IMR-90 (cell line): ENCODE data around the gene BZW2. TPM values are rescaled to one million over a fixed set of nuclear protein-coding genes. Genes with fewer than 3 reads are reported as not detected.

Source experiments
- ATAC-seq: fragments of 200-7000 bp; cut with Tn5 transposase; 2 replicates; pipeline ENCODE4 v1.9.1; 2020; ENCODE audit warnings: low read depth, mild to moderate bottlenecking, moderate library complexity
- BruUV-seq: library from RNA; stranded (reverse); fragments of 400-500 nt; replicated peaks from 2 replicates; lab custom pipeline; 2021; lab: Mats Ljungman, UMichigan
- CTCF ChIA-PET: fragments of 300-600 bp; formaldehyde crosslinking; extraction: SDS; loops from one replicate; lab custom pipeline; 2021; ENCODE audit warnings: antibody characterized with exemption; lab: Yijun Ruan, JAX
- POLR2A ChIA-PET: fragments of 300-600 bp; sonication (Branson Sonifier 250); formaldehyde crosslinking; loops from one replicate; lab custom pipeline; 2022; ENCODE audit warnings: antibody characterized with exemption; ENCODE audit not compliant: unreplicated experiment; lab: Charles Lee
- DNase-seq: peaks from one replicate; pipeline ENCODE4 v3.0.0; 2013
- H2AFZ ChIP-seq: replicated peaks from 2 replicates; pipeline ENCODE3; 2013; ENCODE audit warnings: low read length, mild to moderate bottlenecking; ENCODE audit not compliant: poor library complexity
- H2AK5ac ChIP-seq: 2 replicates; pipeline ENCODE4 v1.6.1; 2013; ENCODE audit warnings: low read depth, low read length, inconsistent platforms
- H2AK9ac ChIP-seq: replicated peaks from 2 replicates; pipeline ENCODE3; 2013; ENCODE audit warnings: mild to moderate bottlenecking, low read depth, low read length, moderate library complexity; ENCODE audit not compliant: poor library complexity
- H2BK120ac ChIP-seq: 2 replicates; pipeline ENCODE4 v1.6.1; 2013; ENCODE audit warnings: low read depth, low read length, inconsistent platforms
- H2BK15ac ChIP-seq: 3 replicates; pipeline ENCODE4 v1.6.1; 2013; ENCODE audit warnings: low read depth, low read length, inconsistent platforms
- H2BK20ac ChIP-seq: 2 replicates; pipeline ENCODE4 v1.6.1; 2013; ENCODE audit warnings: low read depth, mild to moderate bottlenecking, inconsistent platforms, low read length, moderate library complexity
- H2BK5ac ChIP-seq: 2 replicates; pipeline ENCODE4 v1.6.1; 2013; ENCODE audit warnings: mild to moderate bottlenecking, low read depth, low read length, inconsistent platforms; ENCODE audit not compliant: poor library complexity, severe bottlenecking
- H3K14ac ChIP-seq: replicated peaks from 2 replicates; pipeline ENCODE4 v1.6.1; 2013; ENCODE audit warnings: low read depth, low read length, inconsistent platforms
- H3K18ac ChIP-seq: 2 replicates; pipeline ENCODE4 v1.6.1; 2013; ENCODE audit warnings: low read depth, low read length, control low read depth
- H3K23ac ChIP-seq: 2 replicates; pipeline ENCODE4 v1.6.1; 2013; ENCODE audit warnings: low read depth, low read length, inconsistent platforms
- H3K27ac ChIP-seq: 2 replicates; pipeline ENCODE4 v1.5.1; 2013; ENCODE audit warnings: mild to moderate bottlenecking, control low read depth, low read length; ENCODE audit not compliant: insufficient read depth
- H3K27me3 ChIP-seq: 2 replicates; pipeline ENCODE4 v1.6.1; 2013; ENCODE audit warnings: low read length; ENCODE audit not compliant: control insufficient read depth, insufficient read depth
- H3K36me3 ChIP-seq: 2 replicates; pipeline ENCODE4 v1.6.1; 2013; ENCODE audit warnings: low read length, mixed read lengths; ENCODE audit not compliant: control insufficient read depth, insufficient read depth
- H3K4ac ChIP-seq: 2 replicates; pipeline ENCODE4 v1.6.1; 2013; ENCODE audit warnings: low read depth, low read length, inconsistent platforms
- H3K4me1 ChIP-seq: 2 replicates; pipeline ENCODE4 v1.6.1; 2013; ENCODE audit warnings: low read length, mixed read lengths; ENCODE audit not compliant: control insufficient read depth, insufficient read depth
- H3K4me2 ChIP-seq: 2 replicates; pipeline ENCODE4 v1.6.1; 2013; ENCODE audit warnings: low read depth, mild to moderate bottlenecking, control low read depth, low read length, moderate library complexity
- H3K4me3 ChIP-seq: 2 replicates; pipeline ENCODE4 v1.5.1; 2013; ENCODE audit warnings: low read depth, mild to moderate bottlenecking, control low read depth, low read length, moderate library complexity; ENCODE audit not compliant: insufficient read depth
- H3K56ac ChIP-seq: 2 replicates; pipeline ENCODE4 v1.6.1; 2013; ENCODE audit warnings: low read length, inconsistent platforms; ENCODE audit not compliant: insufficient read depth; ENCODE audit errors: extremely low read depth
- H3K79me1 ChIP-seq, 2 experiments: 2 replicates each; pipeline ENCODE4 v1.6.1; 2013; ENCODE audit warnings: low read length in 2 of 2, inconsistent platforms in 1 of 2, low read depth in 1 of 2
- H3K9ac ChIP-seq: 2 replicates; pipeline ENCODE4 v1.6.1; 2013; ENCODE audit warnings: low read depth, low read length, control low read depth
- H3K9me1 ChIP-seq: 2 replicates; pipeline ENCODE4 v1.6.1; 2013; ENCODE audit warnings: low read length, inconsistent platforms; ENCODE audit not compliant: insufficient read depth
- H3K9me3 ChIP-seq: 2 replicates; pipeline ENCODE4 v1.6.1; 2013; ENCODE audit warnings: low read length; ENCODE audit not compliant: control insufficient read depth, insufficient read depth
- H4K20me1 ChIP-seq: 2 replicates; pipeline ENCODE4 v1.6.1; 2013; ENCODE audit warnings: low read length, inconsistent platforms; ENCODE audit not compliant: insufficient read depth
- H4K5ac ChIP-seq: 2 replicates; pipeline ENCODE4 v1.6.1; 2013; ENCODE audit warnings: mild to moderate bottlenecking, low read depth, low read length, control low read depth
- H4K8ac ChIP-seq, 2 experiments: 2 replicates each; pipeline ENCODE4 v1.6.1; 2013; ENCODE audit warnings: low read depth in 2 of 2, low read length in 2 of 2, control low read depth in 1 of 2, inconsistent platforms in 1 of 2
- H4K91ac ChIP-seq: 2 replicates; pipeline ENCODE4 v1.6.1; 2013; ENCODE audit warnings: low read depth, low read length, inconsistent platforms; ENCODE audit not compliant: insufficient read depth
- CEBPB ChIP-seq: IDR thresholded peaks from 2 replicates; pipeline ENCODE4 v1.6.1; 2012; ENCODE audit warnings: low read depth, low read length, improper control_type of control experiment
- CTCF ChIP-seq: conservative IDR thresholded peaks from 2 replicates; pipeline ENCODE4 v1.5.1; 2012; ENCODE audit warnings: mild to moderate bottlenecking, low read depth, low read length, improper control_type of control experiment
- MAFK ChIP-seq: IDR thresholded peaks from 2 replicates; pipeline ENCODE4 v1.6.1; 2012; ENCODE audit warnings: low read depth, low read length, improper control_type of control experiment
- RCOR1 ChIP-seq: IDR thresholded peaks from 2 replicates; pipeline ENCODE4 v1.6.1; 2012; ENCODE audit warnings: mild to moderate bottlenecking, low read length, improper control_type of control experiment; ENCODE audit not compliant: insufficient replicate concordance
- USF2 ChIP-seq: fragments of 150-350 bp; IDR thresholded peaks from 2 replicates; pipeline ENCODE4 v1.6.1; 2017; ENCODE audit warnings: mild to moderate bottlenecking, antibody characterized with exemption, low read length, low read depth
- WGBS, 2 experiments: methylation state at CpG; one replicate each; pipeline versions ENCODE4 v1.1.5 to v1.1.7; 2013; ENCODE audit warnings: missing lambda C conversion rate in 2 of 2; ENCODE audit not compliant: insufficient read length in 1 of 2; ENCODE audit errors: extremely low coverage in 2 of 2; 5-methylcytosine and 5-hydroxymethylcytosine counted together
- dilution Hi-C: fragments of 300-500 bp; cut with HindIII; formaldehyde crosslinking; loops from one replicate; pipeline ENCODE4 v1.14.3; 2018; ENCODE audit warnings: low sequenced_read_pairs; ENCODE audit not compliant: unreplicated experiment
- in situ Hi-C: fragments of 300-500 bp; cut with MboI; formaldehyde crosslinking; loops from 3 replicates; pipeline ENCODE4 v1.14.3; 2019; ENCODE audit warnings: low sequenced_read_pairs, inconsistent platforms, mixed read lengths
- intact Hi-C: fragments of 100-400 bp; cut with micrococcal nuclease; formaldehyde crosslinking; loops from 2 replicates; pipeline ENCODE4 v1.10.0; 2022
- polyA plus RNA-seq, 3 experiments: library from polyadenylated mRNA; depleted of rRNA; stranded (reverse); fragments of >200 nt; gene quantifications; 2 replicates each; pipeline ENCODE4 v1.2.3, GENCODE V29; 2012; ENCODE audit warnings: low replicate concordance in 1 of 3
- total RNA-seq: library from RNA; depleted of rRNA; stranded (reverse); fragments of >200 nt; gene quantifications from 2 replicates; pipeline ENCODE4 v1.2.3, GENCODE V29; 2012
- TF ChIP-seq, protein P1 (sequence below): fragments of 150-350 bp; IDR thresholded peaks from 2 replicates; pipeline ENCODE4 v1.6.1; 2016; ENCODE audit warnings: low read depth, mild to moderate bottlenecking, low read length, moderate library complexity, borderline replicate concordance

Gene BZW2
- total and polyA plus RNA-seq, 2 of the 4 experiments (the other 2 are of a cell fraction), result 58.1 to 92.9 TPM

DNA sequence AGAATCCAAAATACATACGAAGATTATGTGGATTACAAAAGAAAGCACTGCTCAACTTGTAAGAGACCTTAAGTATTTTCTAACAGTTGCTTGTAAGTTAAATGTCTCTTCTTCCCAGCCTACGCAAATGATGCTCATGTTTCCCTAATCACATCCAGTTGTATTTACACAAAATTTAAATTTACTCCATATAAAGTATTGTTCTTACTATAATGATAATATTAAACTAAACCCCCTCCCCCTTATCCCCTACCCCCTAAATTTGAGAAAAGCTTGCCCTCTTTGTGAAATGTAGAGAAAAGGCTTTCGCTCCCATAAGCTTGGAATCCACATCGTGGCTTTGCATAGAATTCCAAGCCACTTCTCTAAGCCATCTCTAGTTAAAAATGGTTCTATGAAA, 29.9 kb upstream of the BZW2 start:
- H3K18ac ChIP-seq, result no peak overlapping the region
- H2BK20ac ChIP-seq, result no peak overlapping the region
- peaks cover 5% of the 10 kb centered on the region for H3K4me1 ChIP-seq
- peaks cover 5 to 6% of the 10 kb centered on the region in 2 experiments; a peak in 3 of 4 replicates for H3K79me1 ChIP-seq
- H3K9me3 ChIP-seq, result no peaks in the 10 kb centered on the region
- POLR2A ChIA-PET, result no interaction called here
- no peak overlapping the region for H2BK120ac ChIP-seq
- no peak overlapping the region for H2AK9ac ChIP-seq
- no peak overlapping the region for H3K4me2 ChIP-seq
- TF ChIP-seq USF2, result no peak
- TF ChIP-seq, protein P1, sequence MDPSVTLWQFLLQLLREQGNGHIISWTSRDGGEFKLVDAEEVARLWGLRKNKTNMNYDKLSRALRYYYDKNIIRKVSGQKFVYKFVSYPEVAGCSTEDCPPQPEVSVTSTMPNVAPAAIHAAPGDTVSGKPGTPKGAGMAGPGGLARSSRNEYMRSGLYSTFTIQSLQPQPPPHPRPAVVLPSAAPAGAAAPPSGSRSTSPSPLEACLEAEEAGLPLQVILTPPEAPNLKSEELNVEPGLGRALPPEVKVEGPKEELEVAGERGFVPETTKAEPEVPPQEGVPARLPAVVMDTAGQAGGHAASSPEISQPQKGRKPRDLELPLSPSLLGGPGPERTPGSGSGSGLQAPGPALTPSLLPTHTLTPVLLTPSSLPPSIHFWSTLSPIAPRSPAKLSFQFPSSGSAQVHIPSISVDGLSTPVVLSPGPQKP, result no peak
- no peak for TF ChIP-seq MAFK
- no peak for TF ChIP-seq CTCF
- no peak for TF ChIP-seq RCOR1
- no peak for TF ChIP-seq CEBPB
- no peaks in the 10 kb centered on the region for H3K27me3 ChIP-seq
- CTCF ChIA-PET, result no interaction called here
- DNase-seq (no peak), ATAC-seq (peak; percentile 68)
- H2BK5ac ChIP-seq, result no peak overlapping the region
- no peak overlapping the region for H3K23ac ChIP-seq
- peaks cover 5% of the 10 kb centered on the region; the same call in 1 of the 2 replicates for H3K9me1 ChIP-seq
- H2AFZ ChIP-seq, result no peak overlapping the region
- no peak overlapping the region for H4K8ac ChIP-seq
- no peak overlapping the region for H3K9ac ChIP-seq
- no peak overlapping the region for H3K27ac ChIP-seq
- H3K36me3 ChIP-seq, result peaks cover 9% of the 10 kb centered on the region; the same call in 1 of the 2 replicates
- in situ Hi-C loops, result loop anchor here (25.0 kb wide), 1 partner anchor 296 kb away; no protein-coding TSS in a partner anchor
- H4K20me1 ChIP-seq, result no peaks in the 10 kb centered on the region
- no peak overlapping the region for H2AK5ac ChIP-seq
- dilution Hi-C loops, result no loop called here
- no peak overlapping the region for H4K5ac ChIP-seq
- H3K4me3 ChIP-seq, result no peak overlapping the region
- no peak overlapping the region for H3K14ac ChIP-seq
- H4K91ac ChIP-seq, result no peak overlapping the region
- no TSS peak for BruUV-seq
- intact Hi-C loops, result no loop called here
- H3K4ac ChIP-seq, result no peak overlapping the region
- H3K56ac ChIP-seq, result no peak overlapping the region
- no peak overlapping the region for H2BK15ac ChIP-seq
- WGBS, 2 experiments, result no CpG with 5 or more reads among the region's 4 CpGs
